ENCODE measurements around the gene ZNF622.

DNA sequence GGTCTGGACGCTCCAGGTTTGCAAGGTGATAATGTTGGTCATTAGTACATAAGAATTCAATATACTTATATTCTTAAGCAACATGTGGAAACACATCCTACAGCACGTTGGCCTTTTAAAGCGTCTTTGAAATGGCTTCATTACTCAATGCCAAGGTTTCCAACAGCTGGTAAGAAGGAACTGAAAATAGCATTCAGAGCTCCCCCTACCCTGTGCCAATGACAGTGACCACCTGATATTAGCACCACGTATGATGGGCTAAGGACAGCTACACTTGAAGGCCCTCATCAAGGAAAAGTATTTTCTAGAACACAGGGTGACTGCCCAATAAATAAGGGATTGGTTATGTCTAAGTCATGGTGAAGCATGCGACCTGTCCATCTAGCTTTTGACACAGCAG is 9.9 kb downstream of the ZNF622 start:
- TF ChIP-seq POLR2A (IDR thresholded peaks at IDR 0.05) (no peak), CTCF (IDR thresholded peaks at IDR 0.05) (no peak)
